ENCODE data around the gene FGF10.

Gene FGF10

GRCh38 chr5:44321144-44321725 is 68.0 kb downstream of the FGF10 start:
- no peaks in the 10 kb centered on the region for H3K36me3 ChIP-seq (ENCODE audit: control insufficient read depth, insufficient read depth, low read length)
- no peak overlapping the region for H3K56ac ChIP-seq (ENCODE audit: low read length)
- H2BK5ac ChIP-seq (ENCODE audit: low read length): no peak overlapping the region
- no peak overlapping the region for H3K4ac ChIP-seq (ENCODE audit: low read depth, low read length)
- WGBS (ENCODE audit: extremely low coverage, insufficient coverage, low lambda C conversion rate): no CpG with 5 or more reads among the region's 3 CpGs
- H3K4me3 ChIP-seq (ENCODE audit: low read length): no peak overlapping the region
- DNase-seq: no peak
- no peaks in the 10 kb centered on the region for H3K4me1 ChIP-seq (ENCODE audit: control insufficient read depth, low read depth, low read length)
- no peak overlapping the region for H3K27ac ChIP-seq (ENCODE audit: low read depth, low read length)
- H3K18ac ChIP-seq (ENCODE audit: low read length): no peak overlapping the region
- no peak overlapping the region for H2BK15ac ChIP-seq (replicated peaks; ENCODE audit: low read depth)
- no peak overlapping the region for H2AK5ac ChIP-seq (ENCODE audit: low read length)
- no peaks in the 10 kb centered on the region for H3K79me2 ChIP-seq (ENCODE audit: control insufficient read depth, insufficient read depth, low read length)
- H4K8ac ChIP-seq (ENCODE audit: low read depth, low read length): no peak overlapping the region
- H3K4me2 ChIP-seq (ENCODE audit: low read length): no peak overlapping the region
- H3K27me3 ChIP-seq (ENCODE audit: insufficient read depth, low read length, poor library complexity): no peaks in the 10 kb centered on the region
- no peak overlapping the region for H4K5ac ChIP-seq (ENCODE audit: low read length)
- H3K23ac ChIP-seq (ENCODE audit: low read length): no peak overlapping the region
- H3K79me1 ChIP-seq (ENCODE audit: low read length): no peaks in the 10 kb centered on the region
- no peak overlapping the region for H2BK120ac ChIP-seq (ENCODE audit: low read depth, low read length)
- H3K9ac ChIP-seq (ENCODE audit: low read length): no peak overlapping the region

- no peak overlapping the region for H3K56ac ChIP-seq (ENCODE audit: low read length)
- no peaks in the 10 kb centered on the region for H3K27me3 ChIP-seq (ENCODE audit: insufficient read depth, low read length, poor library complexity)
- no peak overlapping the region for H2BK15ac ChIP-seq (replicated peaks; ENCODE audit: low read depth)
- H2AK5ac ChIP-seq (ENCODE audit: low read length): no peak overlapping the region
- H2BK5ac ChIP-seq (ENCODE audit: low read length): no peak overlapping the region
- H3K36me3 ChIP-seq (ENCODE audit: control insufficient read depth, insufficient read depth, low read length): no peaks in the 10 kb centered on the region
- DNase-seq: no peak
- H3K79me2 ChIP-seq (ENCODE audit: control insufficient read depth, insufficient read depth, low read length): no peaks in the 10 kb centered on the region
- H4K5ac ChIP-seq (ENCODE audit: low read length): no peak overlapping the region
- WGBS (ENCODE audit: extremely low coverage, insufficient coverage, low lambda C conversion rate): no CpG with 5 or more reads among the region's 1 CpG
- no peak overlapping the region for H3K23ac ChIP-seq (ENCODE audit: low read length)
- no peak overlapping the region for H3K4me2 ChIP-seq (ENCODE audit: low read length)
- no peaks in the 10 kb centered on the region for H3K4me1 ChIP-seq (ENCODE audit: control insufficient read depth, low read depth, low read length)
- no peak overlapping the region for H3K4ac ChIP-seq (ENCODE audit: low read depth, low read length)
- H3K4me3 ChIP-seq (ENCODE audit: low read length): no peak overlapping the region
- H3K9ac ChIP-seq (ENCODE audit: low read length): no peak overlapping the region
- H3K27ac ChIP-seq (ENCODE audit: low read depth, low read length): no peak overlapping the region
- no peaks in the 10 kb centered on the region for H3K79me1 ChIP-seq (ENCODE audit: low read length)
- H3K18ac ChIP-seq (ENCODE audit: low read length): no peak overlapping the region
- H4K8ac ChIP-seq (ENCODE audit: low read depth, low read length): no peak overlapping the region
- no peak overlapping the region for H2BK120ac ChIP-seq (ENCODE audit: low read depth, low read length)
Measured at GRCh38 chr5:44320188-44320587, 69.0 kb downstream of the FGF10 start.

- Histone ChIP-seq H4K8ac (ENCODE audit: low read depth, low read length) (no peak overlapping the region), H3K4me3 (ENCODE audit: low read length) (no peak overlapping the region), H4K5ac (ENCODE audit: low read length) (no peak overlapping the region), H3K18ac (ENCODE audit: low read length) (no peak overlapping the region), H3K9ac (ENCODE audit: low read length) (no peak overlapping the region), H3K56ac (ENCODE audit: low read length) (no peak overlapping the region), H3K36me3 (ENCODE audit: control insufficient read depth, insufficient read depth, low read length) (no peaks in the 10 kb centered on the region), H3K79me1 (ENCODE audit: low read length) (no peaks in the 10 kb centered on the region), H2BK15ac (replicated peaks; ENCODE audit: low read depth) (no peak overlapping the region), H3K4ac (ENCODE audit: low read depth, low read length) (no peak overlapping the region), H3K23ac (ENCODE audit: low read length) (no peak overlapping the region), H3K79me2 (ENCODE audit: control insufficient read depth, insufficient read depth, low read length) (no peaks in the 10 kb centered on the region), H2BK5ac (ENCODE audit: low read length) (no peak overlapping the region), H3K27me3 (ENCODE audit: insufficient read depth, low read length, poor library complexity) (no peaks in the 10 kb centered on the region), H3K27ac (ENCODE audit: low read depth, low read length) (no peak overlapping the region), H3K4me1 (ENCODE audit: control insufficient read depth, low read depth, low read length) (no peaks in the 10 kb centered on the region), H2AK5ac (ENCODE audit: low read length) (no peak overlapping the region), H2BK120ac (ENCODE audit: low read depth, low read length) (no peak overlapping the region), H3K4me2 (ENCODE audit: low read length) (no peak overlapping the region)
- WGBS (ENCODE audit: extremely low coverage, insufficient coverage, low lambda C conversion rate): no CpG with 5 or more reads among the region's 2 CpGs
- no peak for DNase-seq
Measured at GRCh38 chr5:44318883-44319282, 70.3 kb downstream of the FGF10 start.

- DNase-seq: no peak
- H3K79me2 ChIP-seq (ENCODE audit: control insufficient read depth, insufficient read depth, low read length): no peaks in the 10 kb centered on the region
- no peak overlapping the region for H3K56ac ChIP-seq (ENCODE audit: low read length)
- no peaks in the 10 kb centered on the region for H3K79me1 ChIP-seq (ENCODE audit: low read length)
- H3K9ac ChIP-seq (ENCODE audit: low read length): no peak overlapping the region
- H3K18ac ChIP-seq (ENCODE audit: low read length): no peak overlapping the region
- H2BK15ac ChIP-seq (replicated peaks; ENCODE audit: low read depth): no peak overlapping the region
- no peak overlapping the region for H3K27ac ChIP-seq (ENCODE audit: low read depth, low read length)
- no peak overlapping the region for H3K4me2 ChIP-seq (ENCODE audit: low read length)
- H3K23ac ChIP-seq (ENCODE audit: low read length): no peak overlapping the region
- H4K5ac ChIP-seq (ENCODE audit: low read length): no peak overlapping the region
- no peaks in the 10 kb centered on the region for H3K27me3 ChIP-seq (ENCODE audit: insufficient read depth, low read length, poor library complexity)
- H4K8ac ChIP-seq (ENCODE audit: low read depth, low read length): no peak overlapping the region
- no peaks in the 10 kb centered on the region for H3K4me1 ChIP-seq (ENCODE audit: control insufficient read depth, low read depth, low read length)
- no peak overlapping the region for H2BK120ac ChIP-seq (ENCODE audit: low read depth, low read length)
- H3K4me3 ChIP-seq (ENCODE audit: low read length): no peak overlapping the region
- no peak overlapping the region for H3K4ac ChIP-seq (ENCODE audit: low read depth, low read length)
- no peaks in the 10 kb centered on the region for H3K36me3 ChIP-seq (ENCODE audit: control insufficient read depth, insufficient read depth, low read length)
- no peak overlapping the region for H2AK5ac ChIP-seq (ENCODE audit: low read length)
- WGBS (ENCODE audit: extremely low coverage, insufficient coverage, low lambda C conversion rate): no CpG with 5 or more reads among the region's 1 CpG
- no peak overlapping the region for H2BK5ac ChIP-seq (ENCODE audit: low read length)
Measured at GRCh38 chr5:44312374-44312773, 76.8 kb downstream of the FGF10 start.

- H3K27me3 ChIP-seq (ENCODE audit: insufficient read depth, low read length, poor library complexity): no peaks in the 10 kb centered on the region
- H3K79me2 ChIP-seq (ENCODE audit: control insufficient read depth, insufficient read depth, low read length): no peaks in the 10 kb centered on the region
- H3K9ac ChIP-seq (ENCODE audit: low read length): no peak overlapping the region
- no peak overlapping the region for H3K4me2 ChIP-seq (ENCODE audit: low read length)
- no CpG with 5 or more reads among the region's 1 CpG for WGBS (ENCODE audit: extremely low coverage, insufficient coverage, low lambda C conversion rate)
- no peaks in the 10 kb centered on the region for H3K36me3 ChIP-seq (ENCODE audit: control insufficient read depth, insufficient read depth, low read length)
- H2BK120ac ChIP-seq (ENCODE audit: low read depth, low read length): no peak overlapping the region
- no peak overlapping the region for H3K27ac ChIP-seq (ENCODE audit: low read depth, low read length)
- no peak overlapping the region for H4K8ac ChIP-seq (ENCODE audit: low read depth, low read length)
- no peak overlapping the region for H2BK15ac ChIP-seq (replicated peaks; ENCODE audit: low read depth)
- H3K23ac ChIP-seq (ENCODE audit: low read length): no peak overlapping the region
- no peak overlapping the region for H4K5ac ChIP-seq (ENCODE audit: low read length)
- H3K18ac ChIP-seq (ENCODE audit: low read length): no peak overlapping the region
- H3K4me1 ChIP-seq (ENCODE audit: control insufficient read depth, low read depth, low read length): no peaks in the 10 kb centered on the region
- H3K4me3 ChIP-seq (ENCODE audit: low read length): no peak overlapping the region
- H3K4ac ChIP-seq (ENCODE audit: low read depth, low read length): no peak overlapping the region
- no peak for DNase-seq
- H2BK5ac ChIP-seq (ENCODE audit: low read length): no peak overlapping the region
- no peak overlapping the region for H2AK5ac ChIP-seq (ENCODE audit: low read length)
- no peaks in the 10 kb centered on the region for H3K79me1 ChIP-seq (ENCODE audit: low read length)
- no peak overlapping the region for H3K56ac ChIP-seq (ENCODE audit: low read length)
Measured at GRCh38 chr5:44300551-44300950, 88.7 kb downstream of the FGF10 start.

GRCh38 chr5:44299394-44299793 is 89.8 kb downstream of the FGF10 start:
- no peak overlapping the region for H4K8ac ChIP-seq (ENCODE audit: low read depth, low read length)
- H3K79me2 ChIP-seq (ENCODE audit: control insufficient read depth, insufficient read depth, low read length): no peaks in the 10 kb centered on the region
- no peaks in the 10 kb centered on the region for H3K36me3 ChIP-seq (ENCODE audit: control insufficient read depth, insufficient read depth, low read length)
- no peak overlapping the region for H3K27ac ChIP-seq (ENCODE audit: low read depth, low read length)
- no peak overlapping the region for H3K56ac ChIP-seq (ENCODE audit: low read length)
- no peak overlapping the region for H2AK5ac ChIP-seq (ENCODE audit: low read length)
- H2BK5ac ChIP-seq (ENCODE audit: low read length): no peak overlapping the region
- H3K4me1 ChIP-seq (ENCODE audit: control insufficient read depth, low read depth, low read length): no peaks in the 10 kb centered on the region
- H3K18ac ChIP-seq (ENCODE audit: low read length): no peak overlapping the region
- no peak for DNase-seq
- no peaks in the 10 kb centered on the region for H3K27me3 ChIP-seq (ENCODE audit: insufficient read depth, low read length, poor library complexity)
- no peaks in the 10 kb centered on the region for H3K79me1 ChIP-seq (ENCODE audit: low read length)
- H3K23ac ChIP-seq (ENCODE audit: low read length): no peak overlapping the region
- no peak overlapping the region for H3K4me2 ChIP-seq (ENCODE audit: low read length)
- no peak overlapping the region for H3K4me3 ChIP-seq (ENCODE audit: low read length)
- H2BK15ac ChIP-seq (replicated peaks; ENCODE audit: low read depth): no peak overlapping the region
- WGBS (ENCODE audit: extremely low coverage, insufficient coverage, low lambda C conversion rate): no CpG with 5 or more reads among the region's 4 CpGs
- H3K9ac ChIP-seq (ENCODE audit: low read length): no peak overlapping the region
- H2BK120ac ChIP-seq (ENCODE audit: low read depth, low read length): no peak overlapping the region
- H4K5ac ChIP-seq (ENCODE audit: low read length): no peak overlapping the region
- H3K4ac ChIP-seq (ENCODE audit: low read depth, low read length): no peak overlapping the region

Data from mesendoderm (in vitro differentiated cells).